SK-N-SH (cell line): Measurements from ENCODE around the gene NEAT1. TPM values are rescaled to one million over a fixed set of nuclear protein-coding genes. Genes with fewer than 3 reads are reported as not detected.

Experiments
- CTCF ChIA-PET: fragments of 300-600, 350-600 bp; formaldehyde crosslinking; extraction: SDS; loops from one replicate; lab custom pipeline; 2021; lab: Yijun Ruan, JAX
- POLR2A ChIA-PET: fragments of 350-600 bp; sonication (Branson Sonifier 250); formaldehyde crosslinking; extraction: SDS; loops from one replicate; lab custom pipeline; 2020; ENCODE audit warnings: antibody characterized with exemption, inconsistent platforms; lab: Yijun Ruan, JAX
- DNase-seq: peaks from one replicate; pipeline ENCODE4 v3.0.0; 2012
- H2AFZ ChIP-seq: fragments of 200-600 bp; sonication (generic); 2 replicates; pipeline ENCODE4 v1.8.1; 2016; ENCODE audit warnings: antibody characterized with exemption, mild to moderate bottlenecking, low read depth
- H3F3A ChIP-seq: fragments of 200-600 bp; sonication (generic); replicated peaks from 2 replicates; pipeline ENCODE3; 2016; ENCODE audit warnings: antibody characterized with exemption, mild to moderate bottlenecking; ENCODE audit not compliant: insufficient read depth
- H3K27ac ChIP-seq, 2 experiments: fragments of 200-500 bp in 1 of 2; fragments of 200-600 bp in 1 of 2; sonication (Bioruptor generic) in 1 of 2; sonication (generic), shearing (Covaris generic) in 1 of 2; 2 replicates each; pipeline versions ENCODE4 v1.5.1 to v1.6.1; 2014 to 2016; ENCODE audit warnings: low read depth in 2 of 2, inconsistent platforms in 1 of 2, low read length in 1 of 2, mild to moderate bottlenecking in 1 of 2, mixed read lengths in 1 of 2
- H3K27me3 ChIP-seq: fragments of 200-600 bp; sonication (generic), shearing (Covaris generic); 2 replicates; pipeline ENCODE4 v1.6.1; 2016; ENCODE audit warnings: mixed run types; ENCODE audit not compliant: insufficient read depth
- H3K36me3 ChIP-seq, 2 experiments: fragments of 200-500 bp in 1 of 2; fragments of 200-600 bp in 1 of 2; sonication (Bioruptor generic) in 1 of 2; sonication (generic) in 1 of 2; replicated peaks in 1 of 2; 2 replicates each; pipeline versions ENCODE3 to v1.5.1; 2014 to 2016; ENCODE audit warnings: low read length in 1 of 2, mild to moderate bottlenecking in 1 of 2; ENCODE audit not compliant: insufficient read depth in 2 of 2, control insufficient read depth in 1 of 2
- H3K4me1 ChIP-seq, 2 experiments: fragments of 200-500 bp in 1 of 2; fragments of 200-600 bp in 1 of 2; sonication (Bioruptor generic) in 1 of 2; sonication (generic), shearing (Covaris generic) in 1 of 2; 2 replicates each; pipeline versions ENCODE4 v1.5.1 to v1.6.1; 2014 to 2016; ENCODE audit warnings: low read depth in 1 of 2, low read length in 1 of 2, mixed run types in 1 of 2; ENCODE audit not compliant: insufficient read depth in 2 of 2, control insufficient read depth in 1 of 2
- H3K4me2 ChIP-seq: fragments of 200-600 bp; sonication (generic), shearing (Covaris generic); 2 replicates; pipeline ENCODE4 v1.6.1; 2017; ENCODE audit warnings: mixed run types
- H3K4me3 ChIP-seq, 2 experiments: fragments of 200-500 bp in 1 of 2; fragments of 200-600 bp in 1 of 2; sonication (Bioruptor generic) in 1 of 2; sonication (generic), shearing (Covaris generic) in 1 of 2; 2 replicates each; pipeline versions ENCODE4 v1.5.1 to v1.8.1; 2014 to 2016; ENCODE audit warnings: low read depth in 2 of 2, inconsistent platforms in 1 of 2, low read length in 1 of 2, mild to moderate bottlenecking in 1 of 2, mixed read lengths in 1 of 2, moderate library complexity in 1 of 2
- H3K79me2 ChIP-seq: fragments of 200-600 bp; sonication (generic); 2 replicates; pipeline ENCODE4 v1.8.1; 2017; ENCODE audit warnings: mild to moderate bottlenecking; ENCODE audit not compliant: insufficient read depth
- H3K9ac ChIP-seq: fragments of 200-600 bp; sonication (generic); 2 replicates; pipeline ENCODE4 v1.6.1; 2017; ENCODE audit warnings: mixed run types
- H3K9me2 ChIP-seq: fragments of 200-600 bp; sonication (generic); 2 replicates; pipeline ENCODE4 v1.6.1; 2017; ENCODE audit warnings: mixed run types
- H3K9me3 ChIP-seq: fragments of 200-600 bp; sonication (generic); 2 replicates; pipeline ENCODE4 v1.6.1; 2017; ENCODE audit warnings: mixed run types, mild to moderate bottlenecking, moderate library complexity
- H4K20me1 ChIP-seq: fragments of 200-600 bp; sonication (generic); 2 replicates; pipeline ENCODE4 v1.6.1; 2017; ENCODE audit warnings: mild to moderate bottlenecking, mixed run types; ENCODE audit not compliant: insufficient read depth
- MAX ChIP-seq: IDR thresholded peaks from 2 replicates; pipeline ENCODE4 v1.4.0; 2012; ENCODE audit warnings: low read depth
- POLR2AphosphoS5 ChIP-seq: IDR thresholded peaks from 2 replicates; pipeline ENCODE4 v1.6.1; 2012; ENCODE audit warnings: low read depth, low read length
- RXRA ChIP-seq: IDR thresholded peaks from 2 replicates; pipeline ENCODE4 v1.4.0; 2012; ENCODE audit warnings: low read depth, mild to moderate bottlenecking, borderline replicate concordance
- TAF1 ChIP-seq: IDR thresholded peaks from 2 replicates; pipeline ENCODE4 v1.6.1; 2012; ENCODE audit warnings: low read depth, mild to moderate bottlenecking, low read length, moderate library complexity, borderline replicate concordance
- USF2 ChIP-seq: fragments of 150-350 bp; IDR thresholded peaks from 2 replicates; pipeline ENCODE4 v1.6.1; 2017; ENCODE audit warnings: antibody characterized with exemption, low read length, low read depth, borderline replicate concordance
- WGBS: methylation state at CpG from one replicate; pipeline ENCODE4 v1.1.6; 2017; ENCODE audit warnings: low lambda C conversion rate; 5-methylcytosine and 5-hydroxymethylcytosine counted together
- polyA plus RNA-seq, 3 experiments: library from polyadenylated mRNA; depleted of rRNA; stranded (reverse); fragments of >200 nt; gene quantifications; 2 replicates each; pipeline ENCODE4 v1.2.3, GENCODE V29; 2012

The NEAT1 gene
- polyA plus RNA-seq, 1 of the 3 experiments (the other 2 are of a cell fraction): 435 TPM

GRCh38 chr11:65442842-65443331 is 20.3 kb downstream of the NEAT1 start:
- Histone ChIP-seq H3K9me3 (no peaks in the 10 kb centered on the region), H3K4me1 (peaks cover 0 to 19% of the 10 kb centered on the region in 2 experiments; a peak in 2 of 4 replicates), H3K36me3 (peaks cover 34 to 67% of the 10 kb centered on the region in 2 experiments), H3K4me2 (peak overlapping the region; percentile 34; the same call in 1 of the 2 replicates), H3K27ac (peak overlapping the region; percentile 53 to 100), H3F3A (peaks cover 99% of the 10 kb centered on the region), H3K9me2 (no peaks in the 10 kb centered on the region), H3K9ac (peak overlapping the region; percentile 29; the same call in 1 of the 2 replicates), H2AFZ (no peak overlapping the region), H3K27me3 (no peaks in the 10 kb centered on the region), H3K4me3 (no peak overlapping the region), H3K79me2 (peaks cover 67% of the 10 kb centered on the region), H4K20me1 (peaks cover 100% of the 10 kb centered on the region)
- TF ChIP-seq USF2 (no peak), POLR2AphosphoS5 (peak; percentile 50; the same call in 1 of the 2 replicates)
- no peak for DNase-seq
- 87% methylated on average over 9 of the region's 9 CpGs for WGBS
- ChIA-PET CTCF (interaction anchor here (0.5 to 2.7 kb wide), 2 partner anchors 27 to 39 kb away, joined by 3 to 9 read pairs; no protein-coding TSS in a partner anchor), POLR2A (interaction anchor here (0.6 to 2.5 kb wide), 5 partner anchors 10 to 71 kb away, joined by 3 to 15 read pairs (median 7); partner anchors contain the start of gene NEAT1)

GRCh38 chr11:65444314-65445051 is 21.9 kb downstream of the NEAT1 start:
- POLR2A ChIA-PET: interaction anchor here (0.9 to 4.5 kb wide), 9 partner anchors 8 to 65 kb away, joined by 3 to 28 read pairs (median 4); partner anchors contain the start of genes MALAT1 and NEAT1
- DNase-seq: no peak
- WGBS: 94% methylated on average over 11 of the region's 14 CpGs

GRCh38 chr11:65445101-65445603 is 22.6 kb downstream of the NEAT1 start:
- peaks cover 45% of the 10 kb centered on the region for H3K79me2 ChIP-seq
- H3K9ac ChIP-seq: no peak overlapping the region; the same call in 1 of the 2 replicates
- H4K20me1 ChIP-seq: peaks cover 92% of the 10 kb centered on the region
- H3K4me2 ChIP-seq: no peak overlapping the region
- 93% methylated on average over 13 of the region's 15 CpGs for WGBS
- TF ChIP-seq POLR2AphosphoS5 (0 out of 2 replicates have a peak, but pooled peaks have one; percentile 21), MAX (no peak), TAF1 (0 out of 2 replicates have a peak, but pooled peaks have one; percentile 4)
- H3K36me3 ChIP-seq: peaks cover 28 to 44% of the 10 kb centered on the region in 2 experiments
- no peaks in the 10 kb centered on the region for H3K9me3 ChIP-seq
- H3K27ac ChIP-seq: peak overlapping the region; percentile 53 to 100
- peaks cover 93% of the 10 kb centered on the region for H3F3A ChIP-seq
- POLR2A ChIA-PET: interaction anchor here (0.9 to 4.5 kb wide), 5 partner anchors 22 to 65 kb away, joined by 3 to 28 read pairs (median 7); partner anchors contain the start of genes MALAT1 and NEAT1
- H3K4me3 ChIP-seq: no peak overlapping the region
- no peaks in the 10 kb centered on the region for H3K9me2 ChIP-seq
- no peak overlapping the region for H2AFZ ChIP-seq
- CTCF ChIA-PET: interaction anchor here (1.4 to 1.7 kb wide), 3 partner anchors 24 to 61 kb away, joined by 4 to 5 read pairs (median 4); no protein-coding TSS in a partner anchor
- no peaks in the 10 kb centered on the region for H3K27me3 ChIP-seq
- no peak for DNase-seq
- H3K4me1 ChIP-seq: peaks cover 0 to 19% of the 10 kb centered on the region in 2 experiments; a peak in 1 of 4 replicates

More at GRCh38 chr11:65444314-65445051, 21.9 kb downstream of the NEAT1 start:
- Histone ChIP-seq H3K4me3 (no peak overlapping the region), H3K27me3 (no peaks in the 10 kb centered on the region), H3K36me3 (peaks cover 28 to 51% of the 10 kb centered on the region in 2 experiments), H3K4me2 (no peak overlapping the region; the same call in 1 of the 2 replicates), H2AFZ (no peak overlapping the region), H4K20me1 (peaks cover 99% of the 10 kb centered on the region), H3F3A (peaks cover 95% of the 10 kb centered on the region), H3K9me3 (no peaks in the 10 kb centered on the region), H3K27ac (peak overlapping the region; percentile 53 to 100), H3K9ac (peak overlapping the region; percentile 13; the same call in 1 of the 2 replicates), H3K4me1 (peaks cover 0 to 19% of the 10 kb centered on the region in 2 experiments; a peak in 1 of 4 replicates), H3K79me2 (peaks cover 51% of the 10 kb centered on the region), H3K9me2 (no peaks in the 10 kb centered on the region)
- CTCF ChIA-PET: interaction anchor here (0.7 to 1.7 kb wide), 4 partner anchors 24 to 62 kb away, joined by 3 to 5 read pairs (median 4); no protein-coding TSS in a partner anchor
- no peak for TF ChIP-seq RXRA
- 0 out of 2 replicates have a peak, but pooled peaks have one; percentile 13 for TF ChIP-seq POLR2AphosphoS5
